NCI-H1105 treated with DMSO at 0.1 percent for 48 hours (cell line): ENCODE data around the gene AKR1C3.
"Not testable (repeated sequence)": the region's sequence is repeated elsewhere in the genome, so short reads cannot be mapped to it uniquely, and the experiment has no call there.

Source experiments
- DNase-seq: peaks from one replicate; lab custom pipeline; 2025; lab: John Stamatoyannopoulos, UW

Gene AKR1C3

DNA sequence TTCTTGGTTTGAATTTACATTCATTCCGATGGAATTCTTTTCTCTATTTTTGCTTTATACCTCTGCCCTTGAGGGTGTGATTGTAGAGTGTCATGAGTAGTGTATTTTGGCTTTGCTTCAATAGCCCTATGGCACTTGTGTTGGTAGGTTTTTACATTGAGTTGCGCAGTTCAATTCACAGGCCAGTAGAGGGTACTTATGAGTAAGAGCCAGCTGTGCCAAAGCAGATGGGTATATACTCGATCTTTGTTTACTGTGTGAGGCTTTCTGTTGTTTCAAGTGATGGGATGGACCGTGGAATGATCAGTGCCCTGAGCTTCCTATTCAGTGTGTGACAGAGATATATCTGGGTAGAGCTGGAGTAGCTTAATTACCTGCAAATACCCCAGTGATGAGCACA, 4.3 kb upstream of the AKR1C3 start:
- no peak for DNase-seq

DNA sequence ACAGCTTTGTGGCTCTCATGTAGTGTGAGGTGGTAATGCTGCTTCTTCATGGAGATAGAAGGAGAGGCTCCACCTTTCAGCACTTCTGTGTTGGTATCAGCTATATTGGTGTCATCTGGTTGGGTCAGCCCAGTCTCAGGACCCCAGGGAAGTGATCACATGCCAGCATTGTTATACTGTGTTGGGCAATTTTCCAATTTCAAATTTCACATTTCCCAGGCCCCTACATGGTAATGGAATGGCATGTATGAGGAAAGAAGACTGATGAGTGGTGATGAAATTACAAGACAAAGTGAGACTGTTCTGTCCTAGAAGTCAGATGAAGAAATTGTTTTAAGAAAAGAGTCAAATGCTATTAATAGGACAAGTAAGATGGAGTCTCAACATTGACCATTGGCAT, 3.7 kb upstream of the AKR1C3 start:
- no peak for DNase-seq

DNA sequence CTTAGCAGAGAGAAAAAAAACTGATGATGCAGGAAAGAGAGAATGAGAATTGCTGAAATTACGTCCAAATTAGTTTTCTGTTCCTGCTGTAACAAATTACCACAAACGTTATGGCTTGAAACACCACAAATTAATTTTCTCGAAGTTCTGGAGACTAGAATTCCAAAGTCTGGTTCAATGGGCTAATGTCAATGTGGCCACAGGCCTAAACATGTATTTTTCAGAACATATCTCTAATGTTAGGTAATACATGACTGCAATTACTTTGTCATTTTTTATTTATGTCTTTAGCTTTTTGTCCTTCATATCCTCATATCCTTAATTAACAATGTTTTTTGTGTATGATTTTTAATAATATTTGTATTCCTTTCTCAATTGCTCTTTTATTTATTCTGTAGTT, 3.0 kb upstream of the AKR1C3 start:
- DNase-seq: no peak

DNA sequence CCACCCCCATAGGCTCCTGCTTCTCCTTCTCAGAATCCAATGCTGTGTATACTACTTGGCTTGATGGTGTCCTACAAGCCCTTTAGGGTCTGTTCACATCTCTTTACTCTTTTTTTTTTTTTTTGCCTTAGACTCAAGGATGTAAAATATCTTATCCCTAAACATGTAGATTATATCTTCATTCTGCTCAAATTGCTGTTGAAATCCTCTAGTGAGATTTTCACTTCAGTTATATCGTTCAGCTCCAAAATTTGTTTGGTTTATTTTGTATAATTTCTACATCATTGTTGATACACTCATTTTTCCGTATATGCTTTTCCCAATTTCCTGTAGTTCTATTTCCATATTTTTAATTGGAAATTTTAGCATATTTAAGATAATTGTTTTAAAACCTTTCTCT, 1.8 kb upstream of the AKR1C3 start:
- no peak for DNase-seq

DNA sequence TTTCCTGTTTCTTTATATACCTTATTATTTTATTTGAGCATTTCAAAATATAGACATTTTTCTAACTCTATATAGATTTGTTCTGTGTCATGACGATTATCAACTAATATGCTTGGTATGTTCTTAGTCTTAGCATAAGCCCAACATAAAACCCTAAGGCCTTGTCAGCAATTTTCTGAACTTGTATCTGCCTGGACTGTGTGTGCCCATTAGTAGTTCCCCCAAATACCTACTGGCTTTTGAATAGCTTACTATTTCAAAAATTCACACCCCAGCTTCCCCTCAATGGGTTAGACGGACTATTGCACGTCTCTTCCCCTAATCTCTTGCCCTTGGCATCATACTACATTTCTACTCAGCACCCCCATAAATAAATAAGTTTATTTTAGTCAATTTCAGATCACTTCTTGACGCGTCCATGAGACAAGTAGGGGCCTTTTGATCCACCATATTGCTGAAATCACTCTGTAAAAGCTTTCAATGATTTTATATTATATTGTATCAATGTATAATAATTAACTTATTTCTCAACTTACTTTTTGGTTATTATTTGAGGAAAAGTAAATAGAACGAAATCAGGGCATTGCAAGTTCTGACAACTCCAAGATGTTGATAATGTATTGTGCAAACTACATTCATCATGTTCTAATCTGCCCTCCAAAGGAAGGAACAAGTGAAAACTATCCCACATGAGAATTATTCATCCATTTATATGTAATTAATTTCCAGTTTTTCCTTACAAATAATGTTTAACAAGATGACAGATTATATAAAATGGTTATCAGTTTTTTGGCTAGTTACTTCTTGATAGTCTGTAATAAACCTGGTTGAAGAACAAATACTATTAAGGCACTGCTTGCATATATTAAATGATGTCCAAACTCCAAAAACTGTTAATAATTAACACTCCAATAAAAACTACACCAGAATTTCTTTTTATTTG, 1.1 kb upstream of the AKR1C3 start:
- no peak for DNase-seq

DNA sequence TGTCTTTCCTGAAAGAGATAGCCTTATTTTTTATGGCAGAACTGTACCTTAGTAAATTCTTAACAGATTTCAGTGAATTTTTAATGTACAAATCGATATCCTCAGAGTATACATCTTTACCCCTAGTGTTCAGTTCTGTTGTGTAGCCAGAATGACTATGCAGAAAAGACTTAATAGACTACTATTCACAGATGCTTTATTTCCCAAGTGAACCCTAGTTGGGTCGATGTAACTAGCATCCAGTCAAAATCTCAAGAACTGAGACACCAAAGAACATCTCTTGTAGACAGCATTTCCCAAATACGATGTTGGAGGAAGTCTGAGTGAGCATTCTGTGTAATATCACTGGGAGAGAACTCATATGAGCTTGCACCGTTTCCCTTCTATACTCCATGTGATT, 1.5 kb downstream of the AKR1C3 start:
- DNase-seq: no peak

DNA sequence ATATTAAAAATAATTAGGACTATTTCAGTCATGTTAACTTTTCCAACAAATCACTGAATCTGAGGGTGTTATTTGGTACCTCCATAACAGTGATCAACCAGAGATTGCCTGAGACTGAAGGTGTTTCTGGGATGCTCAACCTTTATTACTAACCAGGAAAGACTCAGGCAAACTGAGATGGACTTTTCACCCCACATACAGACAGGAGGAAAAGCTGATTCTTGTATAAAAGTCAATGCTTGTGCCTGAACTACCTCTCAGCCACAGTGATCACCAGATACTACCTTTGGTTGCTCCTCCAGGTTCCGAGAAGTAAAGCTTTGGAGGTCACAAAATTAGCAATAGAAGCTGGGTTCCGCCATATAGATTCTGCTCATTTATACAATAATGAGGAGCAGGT, 1.9 kb downstream of the AKR1C3 start:
- no peak for DNase-seq

DNA sequence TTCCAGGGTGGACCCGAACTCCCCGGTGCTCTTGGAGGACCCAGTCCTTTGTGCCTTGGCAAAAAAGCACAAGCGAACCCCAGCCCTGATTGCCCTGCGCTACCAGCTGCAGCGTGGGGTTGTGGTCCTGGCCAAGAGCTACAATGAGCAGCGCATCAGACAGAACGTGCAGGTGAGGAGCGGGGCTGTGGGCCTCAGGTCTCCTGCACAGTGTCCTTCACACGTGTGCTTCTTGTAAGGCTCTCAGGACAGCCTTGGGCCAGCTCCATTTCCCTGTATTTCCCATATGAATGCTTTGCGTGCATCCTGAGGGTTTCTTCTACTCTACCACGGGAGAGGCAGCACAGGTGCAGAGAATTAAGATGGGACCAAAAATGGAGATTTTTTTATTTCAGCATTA, 8.3 kb downstream of the AKR1C3 start:
- not testable (repeated sequence) for DNase-seq

DNA sequence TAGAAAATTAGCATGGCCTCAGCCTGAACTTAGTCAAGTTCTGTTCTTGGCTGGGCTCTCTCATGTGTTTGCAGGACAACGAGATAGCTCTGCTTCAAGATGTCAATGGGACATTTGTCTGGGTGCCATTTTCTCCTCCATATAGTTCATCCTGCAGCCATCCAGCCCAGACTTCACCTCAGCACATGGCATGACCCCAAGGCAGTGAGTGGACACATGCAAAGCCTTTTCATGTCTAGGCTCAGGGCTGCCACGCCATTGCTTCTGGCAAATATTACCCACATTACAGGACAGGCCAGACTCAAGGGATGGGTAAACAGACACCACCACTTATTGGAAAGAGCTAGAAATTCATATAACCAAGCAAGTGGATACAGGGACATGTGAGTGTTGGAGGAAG, 9.3 kb downstream of the AKR1C3 start:
- no peak for DNase-seq

DNA sequence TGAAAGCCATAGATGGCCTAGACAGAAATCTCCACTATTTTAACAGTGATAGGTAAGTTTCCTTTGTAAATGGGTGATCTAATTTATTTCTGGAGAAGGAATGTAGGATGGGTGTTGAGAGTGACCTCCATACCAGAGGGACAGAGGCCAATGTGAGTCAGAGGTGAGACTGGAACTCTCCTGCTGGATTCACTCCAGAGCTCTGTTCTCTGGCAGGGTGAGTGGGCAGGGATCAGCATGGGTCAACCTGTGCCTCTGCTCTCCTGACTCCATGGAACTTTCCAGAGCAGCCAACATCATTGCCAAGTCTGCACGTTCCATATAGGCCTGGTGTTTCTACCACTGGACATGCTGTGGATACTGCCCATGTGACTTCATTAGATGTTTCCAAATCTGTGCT, 11.4 kb downstream of the AKR1C3 start:
- DNase-seq: no peak

DNA sequence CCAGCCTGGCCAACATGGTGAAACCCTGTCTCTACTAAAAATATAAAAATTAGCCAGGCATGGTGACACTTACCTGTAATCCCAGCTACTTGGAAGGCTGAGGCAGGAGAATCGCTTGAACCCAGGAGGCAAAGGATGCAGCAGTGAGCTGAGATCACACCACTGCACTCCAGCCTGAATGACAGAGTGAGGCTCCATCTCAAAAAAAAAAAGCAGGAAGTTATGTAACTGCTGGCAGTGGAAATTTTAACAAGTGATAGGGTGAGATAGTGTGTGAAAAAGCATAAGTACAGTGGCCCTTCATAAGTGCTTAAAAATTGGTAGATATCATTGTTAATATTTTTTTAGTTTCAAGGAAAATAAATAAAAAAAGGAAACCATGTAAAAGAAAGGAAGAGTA, 12.3 kb downstream of the AKR1C3 start:
- DNase-seq: no peak

DNA sequence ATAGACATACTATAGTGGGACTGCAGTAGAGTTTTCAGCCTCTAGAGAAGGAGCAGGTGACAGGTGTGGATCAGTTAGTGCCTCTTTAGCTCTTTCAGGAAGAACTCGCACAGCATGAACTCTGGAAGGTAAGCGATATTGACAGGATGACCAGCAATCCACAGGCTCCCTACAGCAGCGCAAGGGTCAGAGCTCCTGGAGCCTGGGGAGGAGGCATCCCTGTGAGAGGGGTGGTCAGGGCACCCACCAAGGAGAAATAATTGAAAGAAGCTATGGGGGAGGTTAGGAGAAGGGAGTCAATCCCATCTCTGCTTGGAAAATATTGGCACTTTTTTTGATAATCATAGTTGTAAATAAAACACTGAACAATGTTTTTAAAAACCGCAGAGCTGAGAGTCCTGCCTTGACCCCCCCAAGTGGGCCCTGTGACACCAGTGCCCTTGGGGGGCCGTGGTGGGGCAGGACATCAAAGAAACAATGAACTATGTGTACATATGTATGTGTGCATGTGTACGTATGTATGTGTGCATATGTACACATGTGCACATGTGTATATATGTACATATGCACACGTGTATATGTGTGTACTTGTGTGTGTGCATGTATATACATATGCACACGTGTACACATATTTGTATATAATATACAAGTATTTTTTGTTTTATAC, 13.8 kb downstream of the AKR1C3 start:
- no peak for DNase-seq

DNA sequence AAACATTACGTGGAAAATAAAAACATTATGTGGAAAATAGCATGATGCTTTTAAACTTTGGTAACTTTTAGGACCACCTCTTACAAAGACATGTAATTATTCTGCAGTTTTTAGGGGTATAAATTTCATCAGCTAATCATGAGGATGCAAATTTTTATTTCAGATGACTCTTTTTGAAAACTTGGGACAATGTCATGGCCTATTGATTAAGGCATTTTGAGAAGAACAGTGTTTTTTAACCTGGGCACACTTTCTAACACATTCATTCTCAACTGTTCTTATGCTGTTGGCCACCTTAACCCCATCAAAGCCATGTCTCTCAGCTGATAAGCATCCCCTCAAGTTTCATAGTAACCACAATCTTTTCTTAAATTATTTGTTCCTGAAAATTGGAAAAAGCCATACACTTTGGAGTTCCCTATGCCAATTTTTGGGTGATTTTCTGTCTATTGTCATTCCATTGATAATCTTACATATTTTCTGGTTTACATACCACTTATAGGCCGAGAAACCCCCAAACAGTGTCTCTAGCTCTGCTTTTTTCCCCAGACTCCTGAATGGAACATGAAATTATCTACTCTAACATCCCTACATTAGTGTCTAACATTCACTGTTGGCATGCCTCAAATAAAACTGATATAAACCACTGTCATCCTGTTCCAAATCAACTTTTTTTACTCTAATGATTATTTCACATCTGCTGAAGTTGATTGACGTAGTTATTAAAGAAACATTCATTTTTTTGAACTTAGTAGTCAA, 14.6 kb downstream of the AKR1C3 start:
- no peak for DNase-seq

DNA sequence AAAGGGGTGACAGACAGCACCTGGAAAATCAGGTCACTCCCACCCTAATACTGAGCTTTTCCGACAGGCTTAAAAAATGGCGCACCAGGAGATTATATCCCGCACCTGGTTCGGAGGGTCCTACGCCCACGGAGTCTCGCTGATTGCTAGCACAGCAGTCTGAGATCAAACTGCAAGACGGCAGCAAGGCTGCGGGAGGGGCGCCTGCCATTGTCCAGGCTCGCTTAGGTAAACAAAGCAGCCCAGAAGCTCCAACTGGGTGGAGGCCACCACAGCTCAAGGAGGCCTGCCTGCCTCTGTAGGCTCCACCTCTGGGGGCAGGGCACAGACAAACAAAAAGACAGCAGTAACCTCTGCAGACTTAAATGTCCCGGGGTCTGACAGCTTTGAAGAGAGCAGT, 15.6 kb downstream of the AKR1C3 start:
- not testable (repeated sequence) for DNase-seq

DNA sequence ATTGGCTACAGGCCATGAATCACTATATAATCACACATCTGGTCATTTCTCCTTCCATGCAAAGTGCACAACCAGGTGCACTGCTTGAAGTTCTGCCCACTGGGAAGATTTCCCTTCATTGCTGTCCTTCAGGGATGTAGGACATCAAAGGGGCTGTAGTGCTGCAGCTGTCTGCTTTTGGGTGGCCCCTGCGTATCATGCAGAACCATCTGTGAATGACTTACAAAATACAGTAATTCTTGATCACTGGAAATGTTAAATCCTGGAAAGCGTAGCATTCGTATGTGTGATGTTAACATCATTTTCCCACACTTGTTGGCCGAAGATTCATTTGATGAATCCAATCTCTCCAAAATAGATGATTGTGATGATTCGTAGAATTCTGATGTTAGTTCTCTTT, 22.4 kb downstream of the AKR1C3 start:
- DNase-seq: no peak

DNA sequence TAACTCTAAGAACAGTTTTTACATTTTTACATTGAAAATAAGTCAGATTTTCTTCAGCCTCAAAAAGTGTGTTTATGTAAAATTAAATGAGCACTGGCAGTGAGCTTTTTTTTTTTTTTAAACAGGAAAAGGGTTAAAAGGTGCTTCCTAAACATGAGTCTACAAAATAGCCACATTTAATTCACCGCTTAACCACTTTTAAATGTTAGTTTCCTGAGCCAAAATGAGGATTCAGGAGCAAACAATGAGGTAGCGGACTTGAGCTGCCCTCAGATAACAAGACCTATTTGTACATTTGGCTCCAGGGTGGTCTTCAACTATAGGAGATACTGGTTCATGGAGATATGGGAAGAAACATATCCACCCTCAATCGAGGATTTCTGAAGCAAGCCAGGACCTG, 22.8 kb downstream of the AKR1C3 start:
- no peak for DNase-seq

DNA sequence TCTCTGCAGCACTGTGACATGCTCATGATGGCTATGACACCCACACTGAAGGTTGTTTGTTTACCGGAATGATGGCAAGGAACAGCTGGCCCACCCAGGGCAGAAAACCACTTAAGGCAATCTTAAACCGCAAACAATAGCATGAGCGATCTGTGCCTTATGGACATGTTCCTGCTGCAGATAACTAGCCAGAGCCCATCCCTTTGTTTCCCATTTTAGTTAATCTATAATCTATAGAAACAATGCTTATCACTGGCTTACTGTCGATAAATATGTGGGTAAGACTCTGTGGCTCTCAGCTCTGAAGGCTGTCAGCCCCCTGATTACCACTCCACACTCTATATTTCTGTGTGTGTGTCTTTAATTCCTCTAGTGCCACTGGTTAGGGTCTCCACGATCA, 25.8 kb downstream of the AKR1C3 start:
- DNase-seq: not testable (repeated sequence)

DNA sequence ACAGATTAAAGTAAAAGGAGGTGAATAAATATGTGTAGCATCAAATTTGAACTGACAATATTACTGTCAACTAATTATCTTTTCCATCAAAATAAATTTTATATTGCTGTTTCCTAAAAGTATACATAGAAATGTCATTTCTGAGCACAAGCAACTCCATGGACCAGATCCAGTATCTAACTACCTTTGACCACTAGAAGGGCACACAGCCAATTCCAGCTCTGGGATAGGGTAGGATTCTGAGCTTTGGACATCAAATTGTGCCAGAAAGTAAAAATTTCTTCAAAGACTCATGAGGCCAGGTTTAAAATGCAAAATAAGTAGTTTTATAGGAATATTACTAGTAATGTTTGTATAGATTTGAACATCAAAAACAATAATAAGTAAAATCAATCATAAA, 29.7 kb downstream of the AKR1C3 start:
- no peak for DNase-seq

DNA sequence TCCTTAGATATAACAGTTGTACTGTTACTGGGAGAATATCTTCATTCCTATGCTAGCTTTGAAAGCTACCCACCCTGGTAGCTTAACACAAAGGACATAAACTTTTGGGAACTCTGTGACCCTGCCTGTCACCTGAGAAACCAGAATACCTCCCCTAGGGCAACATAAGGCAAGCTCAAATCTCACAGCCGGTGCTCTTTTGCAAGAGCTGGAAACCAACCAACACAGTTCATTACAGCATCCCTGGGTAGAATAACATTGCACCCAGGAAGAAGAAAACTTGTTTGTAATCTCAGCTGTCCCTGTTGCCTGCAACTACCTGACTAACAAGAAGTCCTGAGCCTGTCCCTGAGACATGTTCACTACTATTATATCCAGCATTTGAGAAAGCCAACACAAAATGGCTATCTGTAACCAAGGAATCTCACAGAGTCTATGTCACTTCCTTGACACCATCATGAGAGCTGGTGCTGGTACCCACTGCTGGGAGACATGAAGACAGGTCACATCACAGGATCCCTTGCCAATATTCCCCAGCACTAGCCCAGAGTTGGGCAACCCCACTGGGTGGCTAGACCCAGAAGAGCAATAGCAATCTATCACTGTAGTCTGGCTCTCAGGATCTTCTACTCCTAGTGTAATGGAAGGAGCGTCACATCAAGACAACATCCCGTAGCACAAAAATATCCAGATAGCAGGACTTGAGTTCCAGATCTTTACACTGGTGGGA, 31.3 kb downstream of the AKR1C3 start:
- DNase-seq: no peak

DNA sequence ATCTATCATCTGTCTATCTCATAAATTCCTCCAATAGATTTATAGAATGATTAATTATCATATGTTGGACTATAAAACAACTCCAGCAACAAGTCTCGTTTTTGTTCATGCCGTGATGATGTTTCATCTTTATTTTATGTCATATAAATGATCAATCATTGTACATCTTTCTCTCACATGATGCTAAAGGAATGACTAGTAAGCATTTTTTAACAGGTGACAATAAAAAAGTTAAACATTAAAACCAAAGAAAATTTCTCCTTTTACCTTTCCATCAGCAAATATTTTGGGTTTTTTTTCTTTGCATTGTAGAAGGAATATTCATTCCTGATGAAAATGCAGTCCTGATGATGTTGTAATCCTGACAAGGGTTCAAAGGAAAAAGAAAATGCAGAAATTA, 41.4 kb downstream of the AKR1C3 start:
- no peak for DNase-seq

DNA sequence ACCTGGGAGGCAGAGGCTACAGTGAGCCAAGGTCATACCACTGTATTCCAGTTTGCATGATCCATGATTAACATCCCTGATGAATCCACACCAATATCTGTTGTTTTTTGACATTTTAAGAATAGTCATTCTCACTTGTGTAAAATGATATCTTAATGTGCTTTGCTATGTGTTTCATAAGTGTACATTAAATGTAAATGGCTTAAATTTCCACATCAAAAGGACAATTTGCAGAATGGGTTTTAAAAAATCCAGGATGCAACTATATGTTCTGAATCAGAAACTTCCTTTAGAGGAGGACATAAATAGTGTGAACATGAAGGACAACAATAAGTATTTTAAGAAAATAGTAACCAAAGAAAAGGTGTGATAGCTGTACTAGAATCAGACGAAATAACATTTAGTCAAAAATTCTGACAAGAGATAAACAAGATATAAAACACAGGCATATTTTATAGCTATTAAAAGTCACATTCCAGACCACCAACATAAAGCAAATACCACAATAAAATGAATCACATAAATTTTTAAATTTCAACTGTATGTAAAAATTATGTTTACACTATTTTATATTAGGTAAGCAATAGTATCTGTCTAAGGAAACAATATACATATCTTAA, 42.4 kb downstream of the AKR1C3 start:
- DNase-seq: no peak

DNA sequence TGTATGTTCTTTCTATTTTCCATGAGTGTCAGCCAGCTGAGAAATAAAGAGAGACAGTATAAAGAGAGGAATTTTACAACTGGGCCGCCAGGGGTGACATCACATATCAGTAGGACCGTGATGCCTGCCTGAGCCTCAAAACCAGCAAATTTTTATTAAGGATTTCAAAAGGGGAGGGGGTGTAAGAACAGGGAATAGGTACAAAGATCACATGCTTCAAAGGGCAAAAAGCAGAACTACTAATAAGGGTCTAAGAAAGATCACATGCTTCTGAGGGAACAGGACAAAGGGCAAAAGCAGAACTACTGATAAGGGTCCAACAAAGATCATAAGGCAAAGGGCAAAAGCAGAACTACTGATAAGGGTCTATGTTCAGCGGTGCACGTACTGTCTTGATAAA, 43.5 kb downstream of the AKR1C3 start:
- DNase-seq: not testable (repeated sequence)
